HEK293 (cell line): ENCODE results near the gene SFXN3.

Source experiments
- HOXA7 ChIP-seq: sonication (generic); formaldehyde crosslinking; IDR thresholded peaks from 2 replicates; pipeline ENCODE4 v1.8.1; 2022; ENCODE audit warnings: missing genetic modification reagents, borderline replicate concordance
- REPIN1 ChIP-seq: fragments of 450-650 bp; formaldehyde crosslinking; IDR thresholded peaks from 2 replicates; pipeline ENCODE4 v1.5.1; 2017; ENCODE audit warnings: missing biosample characterization, missing genetic modification characterization, low read depth
- SETDB1 ChIP-seq: IDR thresholded peaks from one replicate; pipeline ENCODE4 v1.6.1; 2017; ENCODE audit warnings: mild to moderate bottlenecking, low read length, moderate library complexity, mixed read lengths; ENCODE audit not compliant: insufficient read length
- SP2 ChIP-seq: fragments of 450-650 bp; formaldehyde crosslinking; IDR thresholded peaks from 2 replicates; pipeline ENCODE4 v1.5.1; 2016; ENCODE audit warnings: missing biosample characterization, missing genetic modification characterization
- SP3 ChIP-seq: fragments of 450-650 bp; formaldehyde crosslinking; IDR thresholded peaks from 2 replicates; pipeline ENCODE4 v1.5.1; 2016; ENCODE audit warnings: missing biosample characterization, missing genetic modification characterization
- WT1 ChIP-seq: fragments of 450-650 bp; formaldehyde crosslinking; IDR thresholded peaks from 2 replicates; pipeline ENCODE4 v1.5.1; 2016; ENCODE audit warnings: missing biosample characterization, missing genetic modification characterization
- YY1 ChIP-seq: fragments of 450-650 bp; formaldehyde crosslinking; IDR thresholded peaks from 2 replicates; pipeline ENCODE4 v1.5.1; 2018; ENCODE audit warnings: missing biosample characterization, missing genetic modification characterization
- ZBTB21 ChIP-seq: fragments of 450-650 bp; formaldehyde crosslinking; IDR thresholded peaks from 2 replicates; pipeline ENCODE4 v1.5.1; 2017; ENCODE audit warnings: missing biosample characterization, missing genetic modification characterization
- ZFHX2 ChIP-seq: fragments of 450-650 bp; formaldehyde crosslinking; conservative IDR thresholded peaks from 2 replicates; pipeline ENCODE4 v1.5.1; 2016; ENCODE audit warnings: missing biosample characterization, missing genetic modification characterization
- ZFP37 ChIP-seq: fragments of 450-650 bp; formaldehyde crosslinking; IDR thresholded peaks from 2 replicates; pipeline ENCODE4 v1.5.1; 2016; ENCODE audit warnings: missing biosample characterization, missing genetic modification characterization
- ZNF121 ChIP-seq: fragments of 450-650 bp; formaldehyde crosslinking; IDR thresholded peaks from 2 replicates; pipeline ENCODE4 v1.5.1; 2016; ENCODE audit warnings: missing biosample characterization, missing genetic modification characterization
- ZNF248 ChIP-seq: fragments of 450-650 bp; formaldehyde crosslinking; IDR thresholded peaks from 2 replicates; pipeline ENCODE4 v1.5.1; 2017; ENCODE audit warnings: missing biosample characterization, missing genetic modification characterization
- ZNF623 ChIP-seq: fragments of 450-650 bp; formaldehyde crosslinking; IDR thresholded peaks from 2 replicates; pipeline ENCODE4 v1.5.1; 2016; ENCODE audit warnings: missing biosample characterization, missing genetic modification characterization
- ZNF626 ChIP-seq: fragments of 450-650 bp; sonication (Bioruptor Pico); formaldehyde crosslinking; IDR thresholded peaks from 2 replicates; pipeline ENCODE4 v1.5.1; 2018; ENCODE audit warnings: missing biosample characterization, missing genetic modification characterization, inconsistent platforms
- TF ChIP-seq, protein P1 (sequence below): fragments of 450-650 bp; formaldehyde crosslinking; IDR thresholded peaks from 2 replicates; pipeline ENCODE4 v1.5.1; 2016; ENCODE audit warnings: missing biosample characterization, missing genetic modification characterization
- TF ChIP-seq, protein P2 (sequence below): fragments of 450-650 bp; formaldehyde crosslinking; IDR thresholded peaks from 2 replicates; pipeline ENCODE4 v1.5.1; 2016; ENCODE audit warnings: missing biosample characterization, missing genetic modification characterization
- TF ChIP-seq, protein P3 (sequence below): IDR thresholded peaks from 2 replicates; pipeline ENCODE4 v1.6.1; 2011; ENCODE audit warnings: mild to moderate bottlenecking, low read depth, low read length, borderline replicate concordance
- TF ChIP-seq, protein P4 (sequence below): fragments of 450-650 bp; formaldehyde crosslinking; IDR thresholded peaks from 2 replicates; pipeline ENCODE4 v1.5.1; 2016; ENCODE audit warnings: missing biosample characterization, missing genetic modification characterization
- TF ChIP-seq, protein P5 (sequence below): sonication (generic); formaldehyde crosslinking; IDR thresholded peaks from 2 replicates; pipeline ENCODE4 v1.8.1; 2022; ENCODE audit warnings: mild to moderate bottlenecking, moderate library complexity, missing genetic modification reagents
- TF ChIP-seq, protein P6 (sequence below): fragments of 450-650 bp; formaldehyde crosslinking; IDR thresholded peaks from 2 replicates; pipeline ENCODE4 v1.5.1; 2017; ENCODE audit warnings: missing biosample characterization, missing genetic modification characterization
- TF ChIP-seq, protein P7 (sequence below): fragments of 450-650 bp; formaldehyde crosslinking; IDR thresholded peaks from 2 replicates; pipeline ENCODE4 v1.5.1; 2016; ENCODE audit warnings: missing biosample characterization, missing genetic modification characterization
- TF ChIP-seq, protein P8 (sequence below): fragments of 450-650 bp; formaldehyde crosslinking; IDR thresholded peaks from 2 replicates; pipeline ENCODE4 v1.5.1; 2016; ENCODE audit warnings: missing biosample characterization, missing genetic modification characterization

SFXN3 gene

DNA sequence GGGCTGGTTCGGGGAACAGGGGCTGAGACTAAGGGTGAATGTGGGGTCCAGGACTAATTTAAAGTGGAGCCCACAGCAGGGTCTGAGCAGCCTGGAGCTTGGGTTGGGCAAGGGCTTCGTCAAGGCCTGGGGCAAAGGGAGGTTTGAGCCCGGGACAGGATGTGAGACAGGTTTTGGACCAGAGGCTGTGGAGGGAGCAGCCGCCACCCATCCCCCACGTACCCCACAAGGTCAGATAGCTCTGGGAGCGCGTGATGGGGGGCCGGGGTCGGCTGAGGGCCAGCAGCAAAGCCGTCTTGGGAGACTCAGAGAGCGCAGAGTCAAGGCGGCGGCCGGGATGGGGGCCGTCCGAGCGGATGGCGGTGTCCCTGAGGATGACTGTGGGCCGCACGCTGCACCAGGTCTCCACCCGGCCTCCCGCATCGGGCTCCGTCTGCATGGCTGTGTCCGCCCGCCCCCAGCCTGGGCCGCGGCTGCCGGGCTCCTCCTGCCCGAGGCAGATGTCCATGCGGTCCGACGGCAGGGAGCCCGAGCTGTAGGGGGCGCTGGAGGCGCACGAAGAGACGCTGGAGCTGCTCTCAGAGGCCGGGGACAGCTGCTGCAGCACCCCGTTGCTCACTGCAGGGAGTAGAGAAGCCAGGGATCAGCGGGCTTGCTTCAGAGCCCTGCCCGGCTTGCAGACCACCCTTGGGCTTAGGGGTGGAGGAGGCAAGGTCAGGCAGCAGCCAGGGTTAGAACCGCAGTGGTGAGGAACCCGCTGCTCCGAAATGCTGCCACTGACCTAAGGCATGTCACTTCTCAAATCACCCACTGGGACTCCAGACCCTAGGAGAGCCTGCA, 12.2 kb upstream of the SFXN3 start (continued):
- TF ChIP-seq, protein P1, sequence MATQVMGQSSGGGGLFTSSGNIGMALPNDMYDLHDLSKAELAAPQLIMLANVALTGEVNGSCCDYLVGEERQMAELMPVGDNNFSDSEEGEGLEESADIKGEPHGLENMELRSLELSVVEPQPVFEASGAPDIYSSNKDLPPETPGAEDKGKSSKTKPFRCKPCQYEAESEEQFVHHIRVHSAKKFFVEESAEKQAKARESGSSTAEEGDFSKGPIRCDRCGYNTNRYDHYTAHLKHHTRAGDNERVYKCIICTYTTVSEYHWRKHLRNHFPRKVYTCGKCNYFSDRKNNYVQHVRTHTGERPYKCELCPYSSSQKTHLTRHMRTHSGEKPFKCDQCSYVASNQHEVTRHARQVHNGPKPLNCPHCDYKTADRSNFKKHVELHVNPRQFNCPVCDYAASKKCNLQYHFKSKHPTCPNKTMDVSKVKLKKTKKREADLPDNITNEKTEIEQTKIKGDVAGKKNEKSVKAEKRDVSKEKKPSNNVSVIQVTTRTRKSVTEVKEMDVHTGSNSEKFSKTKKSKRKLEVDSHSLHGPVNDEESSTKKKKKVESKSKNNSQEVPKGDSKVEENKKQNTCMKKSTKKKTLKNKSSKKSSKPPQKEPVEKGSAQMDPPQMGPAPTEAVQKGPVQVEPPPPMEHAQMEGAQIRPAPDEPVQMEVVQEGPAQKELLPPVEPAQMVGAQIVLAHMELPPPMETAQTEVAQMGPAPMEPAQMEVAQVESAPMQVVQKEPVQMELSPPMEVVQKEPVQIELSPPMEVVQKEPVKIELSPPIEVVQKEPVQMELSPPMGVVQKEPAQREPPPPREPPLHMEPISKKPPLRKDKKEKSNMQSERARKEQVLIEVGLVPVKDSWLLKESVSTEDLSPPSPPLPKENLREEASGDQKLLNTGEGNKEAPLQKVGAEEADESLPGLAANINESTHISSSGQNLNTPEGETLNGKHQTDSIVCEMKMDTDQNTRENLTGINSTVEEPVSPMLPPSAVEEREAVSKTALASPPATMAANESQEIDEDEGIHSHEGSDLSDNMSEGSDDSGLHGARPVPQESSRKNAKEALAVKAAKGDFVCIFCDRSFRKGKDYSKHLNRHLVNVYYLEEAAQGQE, result 0 out of 2 replicates have a peak, but pooled peaks have one; percentile 33
- no peak for TF ChIP-seq REPIN1
- no peak for TF ChIP-seq HOXA7 (CRISPR knock-in tag)
- no peak; the same call in 1 of the 2 replicates for TF ChIP-seq YY1 (tag by site-specific recombination)
- no peak for TF ChIP-seq SETDB1
- TF ChIP-seq ZFP37 (tag by site-specific recombination), result peak; percentile 75; the same call in 1 of the 2 replicates
- TF ChIP-seq, protein P2, sequence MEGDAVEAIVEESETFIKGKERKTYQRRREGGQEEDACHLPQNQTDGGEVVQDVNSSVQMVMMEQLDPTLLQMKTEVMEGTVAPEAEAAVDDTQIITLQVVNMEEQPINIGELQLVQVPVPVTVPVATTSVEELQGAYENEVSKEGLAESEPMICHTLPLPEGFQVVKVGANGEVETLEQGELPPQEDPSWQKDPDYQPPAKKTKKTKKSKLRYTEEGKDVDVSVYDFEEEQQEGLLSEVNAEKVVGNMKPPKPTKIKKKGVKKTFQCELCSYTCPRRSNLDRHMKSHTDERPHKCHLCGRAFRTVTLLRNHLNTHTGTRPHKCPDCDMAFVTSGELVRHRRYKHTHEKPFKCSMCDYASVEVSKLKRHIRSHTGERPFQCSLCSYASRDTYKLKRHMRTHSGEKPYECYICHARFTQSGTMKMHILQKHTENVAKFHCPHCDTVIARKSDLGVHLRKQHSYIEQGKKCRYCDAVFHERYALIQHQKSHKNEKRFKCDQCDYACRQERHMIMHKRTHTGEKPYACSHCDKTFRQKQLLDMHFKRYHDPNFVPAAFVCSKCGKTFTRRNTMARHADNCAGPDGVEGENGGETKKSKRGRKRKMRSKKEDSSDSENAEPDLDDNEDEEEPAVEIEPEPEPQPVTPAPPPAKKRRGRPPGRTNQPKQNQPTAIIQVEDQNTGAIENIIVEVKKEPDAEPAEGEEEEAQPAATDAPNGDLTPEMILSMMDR (tag by site-specific recombination), result peak; percentile 95
- TF ChIP-seq ZFHX2 (tag by site-specific recombination), result peak; percentile 36; the same call in 1 of the 2 replicates
- TF ChIP-seq, protein P3, sequence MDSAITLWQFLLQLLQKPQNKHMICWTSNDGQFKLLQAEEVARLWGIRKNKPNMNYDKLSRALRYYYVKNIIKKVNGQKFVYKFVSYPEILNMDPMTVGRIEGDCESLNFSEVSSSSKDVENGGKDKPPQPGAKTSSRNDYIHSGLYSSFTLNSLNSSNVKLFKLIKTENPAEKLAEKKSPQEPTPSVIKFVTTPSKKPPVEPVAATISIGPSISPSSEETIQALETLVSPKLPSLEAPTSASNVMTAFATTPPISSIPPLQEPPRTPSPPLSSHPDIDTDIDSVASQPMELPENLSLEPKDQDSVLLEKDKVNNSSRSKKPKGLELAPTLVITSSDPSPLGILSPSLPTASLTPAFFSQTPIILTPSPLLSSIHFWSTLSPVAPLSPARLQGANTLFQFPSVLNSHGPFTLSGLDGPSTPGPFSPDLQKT, result no peak
- TF ChIP-seq SP2 (tag by site-specific recombination), result no peak
- TF ChIP-seq, protein P4, sequence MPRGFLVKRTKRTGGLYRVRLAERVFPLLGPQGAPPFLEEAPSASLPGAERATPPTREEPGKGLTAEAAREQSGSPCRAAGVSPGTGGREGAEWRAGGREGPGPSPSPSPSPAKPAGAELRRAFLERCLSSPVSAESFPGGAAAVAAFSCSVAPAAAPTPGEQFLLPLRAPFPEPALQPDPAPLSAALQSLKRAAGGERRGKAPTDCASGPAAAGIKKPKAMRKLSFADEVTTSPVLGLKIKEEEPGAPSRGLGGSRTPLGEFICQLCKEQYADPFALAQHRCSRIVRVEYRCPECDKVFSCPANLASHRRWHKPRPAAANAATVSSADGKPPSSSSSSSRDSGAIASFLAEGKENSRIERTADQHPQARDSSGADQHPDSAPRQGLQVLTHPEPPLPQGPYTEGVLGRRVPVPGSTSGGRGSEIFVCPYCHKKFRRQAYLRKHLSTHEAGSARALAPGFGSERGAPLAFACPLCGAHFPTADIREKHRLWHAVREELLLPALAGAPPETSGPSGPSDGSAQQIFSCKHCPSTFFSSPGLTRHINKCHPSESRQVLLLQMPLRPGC, result no peak
- TF ChIP-seq SP3, result peak; percentile 33; the same call in 1 of the 2 replicates
- no peak for TF ChIP-seq ZNF248 (tag by site-specific recombination)
- no peak for TF ChIP-seq ZNF626 (tag by site-specific recombination)
- TF ChIP-seq, protein P5, sequence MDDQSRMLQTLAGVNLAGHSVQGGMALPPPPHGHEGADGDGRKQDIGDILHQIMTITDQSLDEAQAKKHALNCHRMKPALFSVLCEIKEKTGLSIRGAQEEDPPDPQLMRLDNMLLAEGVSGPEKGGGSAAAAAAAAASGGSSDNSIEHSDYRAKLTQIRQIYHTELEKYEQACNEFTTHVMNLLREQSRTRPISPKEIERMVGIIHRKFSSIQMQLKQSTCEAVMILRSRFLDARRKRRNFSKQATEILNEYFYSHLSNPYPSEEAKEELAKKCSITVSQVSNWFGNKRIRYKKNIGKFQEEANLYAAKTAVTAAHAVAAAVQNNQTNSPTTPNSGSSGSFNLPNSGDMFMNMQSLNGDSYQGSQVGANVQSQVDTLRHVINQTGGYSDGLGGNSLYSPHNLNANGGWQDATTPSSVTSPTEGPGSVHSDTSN (CRISPR knock-in tag), result no peak
- TF ChIP-seq ZBTB21 (tag by site-specific recombination), result no peak
- no peak for TF ChIP-seq WT1 (tag by site-specific recombination)
- TF ChIP-seq, protein P6, sequence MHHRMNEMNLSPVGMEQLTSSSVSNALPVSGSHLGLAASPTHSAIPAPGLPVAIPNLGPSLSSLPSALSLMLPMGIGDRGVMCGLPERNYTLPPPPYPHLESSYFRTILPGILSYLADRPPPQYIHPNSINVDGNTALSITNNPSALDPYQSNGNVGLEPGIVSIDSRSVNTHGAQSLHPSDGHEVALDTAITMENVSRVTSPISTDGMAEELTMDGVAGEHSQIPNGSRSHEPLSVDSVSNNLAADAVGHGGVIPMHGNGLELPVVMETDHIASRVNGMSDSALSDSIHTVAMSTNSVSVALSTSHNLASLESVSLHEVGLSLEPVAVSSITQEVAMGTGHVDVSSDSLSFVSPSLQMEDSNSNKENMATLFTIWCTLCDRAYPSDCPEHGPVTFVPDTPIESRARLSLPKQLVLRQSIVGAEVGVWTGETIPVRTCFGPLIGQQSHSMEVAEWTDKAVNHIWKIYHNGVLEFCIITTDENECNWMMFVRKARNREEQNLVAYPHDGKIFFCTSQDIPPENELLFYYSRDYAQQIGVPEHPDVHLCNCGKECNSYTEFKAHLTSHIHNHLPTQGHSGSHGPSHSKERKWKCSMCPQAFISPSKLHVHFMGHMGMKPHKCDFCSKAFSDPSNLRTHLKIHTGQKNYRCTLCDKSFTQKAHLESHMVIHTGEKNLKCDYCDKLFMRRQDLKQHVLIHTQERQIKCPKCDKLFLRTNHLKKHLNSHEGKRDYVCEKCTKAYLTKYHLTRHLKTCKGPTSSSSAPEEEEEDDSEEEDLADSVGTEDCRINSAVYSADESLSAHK, result no peak
- TF ChIP-seq ZNF623 (tag by site-specific recombination), result no peak
- TF ChIP-seq, protein P7, sequence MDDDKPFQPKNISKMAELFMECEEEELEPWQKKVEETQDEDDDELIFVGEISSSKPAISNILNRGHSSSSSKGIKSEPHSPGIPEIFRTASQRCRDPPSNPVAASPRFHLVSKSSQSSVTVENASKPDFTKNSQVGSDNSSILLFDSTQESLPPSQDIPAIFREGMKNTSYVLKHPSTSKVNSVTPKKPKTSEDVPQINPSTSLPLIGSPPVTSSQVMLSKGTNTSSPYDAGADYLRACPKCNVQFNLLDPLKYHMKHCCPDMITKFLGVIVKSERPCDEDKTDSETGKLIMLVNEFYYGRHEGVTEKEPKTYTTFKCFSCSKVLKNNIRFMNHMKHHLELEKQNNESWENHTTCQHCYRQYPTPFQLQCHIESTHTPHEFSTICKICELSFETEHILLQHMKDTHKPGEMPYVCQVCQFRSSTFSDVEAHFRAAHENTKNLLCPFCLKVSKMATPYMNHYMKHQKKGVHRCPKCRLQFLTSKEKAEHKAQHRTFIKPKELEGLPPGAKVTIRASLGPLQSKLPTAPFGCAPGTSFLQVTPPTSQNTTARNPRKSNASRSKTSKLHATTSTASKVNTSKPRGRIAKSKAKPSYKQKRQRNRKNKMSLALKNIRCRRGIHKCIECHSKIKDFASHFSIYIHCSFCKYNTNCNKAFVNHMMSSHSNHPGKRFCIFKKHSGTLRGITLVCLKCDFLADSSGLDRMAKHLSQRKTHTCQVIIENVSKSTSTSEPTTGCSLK, result no peak
- 0 out of 2 replicates have a peak, but pooled peaks have one; percentile 10 for TF ChIP-seq ZNF121 (tag by site-specific recombination)
- TF ChIP-seq, protein P8, sequence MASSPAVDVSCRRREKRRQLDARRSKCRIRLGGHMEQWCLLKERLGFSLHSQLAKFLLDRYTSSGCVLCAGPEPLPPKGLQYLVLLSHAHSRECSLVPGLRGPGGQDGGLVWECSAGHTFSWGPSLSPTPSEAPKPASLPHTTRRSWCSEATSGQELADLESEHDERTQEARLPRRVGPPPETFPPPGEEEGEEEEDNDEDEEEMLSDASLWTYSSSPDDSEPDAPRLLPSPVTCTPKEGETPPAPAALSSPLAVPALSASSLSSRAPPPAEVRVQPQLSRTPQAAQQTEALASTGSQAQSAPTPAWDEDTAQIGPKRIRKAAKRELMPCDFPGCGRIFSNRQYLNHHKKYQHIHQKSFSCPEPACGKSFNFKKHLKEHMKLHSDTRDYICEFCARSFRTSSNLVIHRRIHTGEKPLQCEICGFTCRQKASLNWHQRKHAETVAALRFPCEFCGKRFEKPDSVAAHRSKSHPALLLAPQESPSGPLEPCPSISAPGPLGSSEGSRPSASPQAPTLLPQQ (tag by site-specific recombination), result peak; percentile 45; the same call in 1 of the 2 replicates
